ENCODE data around the gene SAPCD2.

GRCh38 chr9:137113385-137114159 lies 43.2 kb upstream of the SAPCD2 start:
- TF ChIP-seq RBBP5 (IDR thresholded peaks at IDR 0.05; ENCODE audit: borderline replicate concordance, low read depth, low read length) (no peak), EP300 (IDR thresholded peaks at IDR 0.05; ENCODE audit: borderline replicate concordance in 1 of 2, low read depth in 2 of 2, low read length in 2 of 2) (no peak), CTCF (IDR thresholded peaks at IDR 0.05; ENCODE audit: control extremely low read depth in 1 of 3, insufficient read depth in 1 of 3, low read depth in 1 of 3, low read length in 3 of 3) (peak in 1 of 3 experiments; percentile 35; a peak in 1 of 4 replicates), CEBPB (IDR thresholded peaks at IDR 0.05; ENCODE audit: low read depth, low read length) (no peak), E2F6 (IDR thresholded peaks at IDR 0.05) (no peak), SP2 (IDR thresholded peaks at IDR 0.05; ENCODE audit: low read length) (no peak), RFX5 (IDR thresholded peaks at IDR 0.05; ENCODE audit: borderline replicate concordance, low read depth, low read length) (no peak), TAF1 (IDR thresholded peaks at IDR 0.05; ENCODE audit: low read depth, low read length) (no peak), NRF1 (IDR thresholded peaks at IDR 0.05; ENCODE audit: low read depth, low read length) (no peak)
